ENCODE data around the gene RAB35. TPM values are rescaled to one million over a fixed set of nuclear protein-coding genes. Genes with fewer than 3 reads are reported as not detected.

RAB35 gene
- total and polyA plus RNA-seq, 2 donors (not counting 1 experiment from before 2014, with no cell fraction given): 20.4 to 52.9 TPM

GRCh38 chr12:120148011-120148410 lies 31.5 kb upstream of the RAB35 start:
- Mint-ChIP-seq H3K27ac (no peak overlapping the region), H3K27me3 (no peaks in the 10 kb centered on the region), H3K9me3 (ENCODE audit: insufficient read depth) (no peaks in the 10 kb centered on the region), H3K4me3 (no peak overlapping the region), H3K4me1 (no peaks in the 10 kb centered on the region)
- DNase-seq (no peak), ATAC-seq (ENCODE audit: low read depth) (no peak)
- no peaks in the 10 kb centered on the region for H3K4me1 ChIP-seq (ENCODE audit: control insufficient read depth in 2 of 2, insufficient read depth in 2 of 2, low read length in 2 of 2)
- H2AFZ ChIP-seq (ENCODE audit: insufficient read depth, low read depth, low read length, poor library complexity, severe bottlenecking): no peak overlapping the region
- no peak overlapping the region for H3K27ac ChIP-seq (ENCODE audit: low read length in 2 of 2)
- no peaks in the 10 kb centered on the region for H3K79me2 ChIP-seq (ENCODE audit: control insufficient read depth, insufficient read depth, low read length)
- H4K20me1 ChIP-seq (ENCODE audit: control insufficient read depth, insufficient read depth, low read length, poor library complexity, severe bottlenecking): no peaks in the 10 kb centered on the region
- no peaks in the 10 kb centered on the region for H3K9me3 ChIP-seq (ENCODE audit: control extremely low read depth in 1 of 3, control insufficient read depth in 2 of 3, insufficient read depth in 1 of 3, low read length in 2 of 3)
- CTCF ChIA-PET: no interaction called here
- H3K4me2 ChIP-seq (replicated peaks; ENCODE audit: low read depth, low read length, poor library complexity, severe bottlenecking): no peak overlapping the region
- POLR2A ChIA-PET: no interaction called here
- H3K27me3 ChIP-seq (replicated peaks in 1 of 4; ENCODE audit: control extremely low read depth in 1 of 4, control insufficient read depth in 3 of 4, insufficient read depth in 4 of 4, low read length in 3 of 4): no peaks in the 10 kb centered on the region
- TF ChIP-seq CTCF (IDR thresholded peaks at IDR 0.05) (no peak), EZH2 (IDR thresholded peaks at IDR 0.05; ENCODE audit: borderline replicate concordance, insufficient read depth, low read depth, low read length, poor library complexity, severe bottlenecking) (no peak)
- 97% methylated on average over 11 of the region's 11 CpGs for WGBS (ENCODE audit: insufficient coverage)
- intact Hi-C loops (cut with micrococcal nuclease): no loop called here
- peaks cover 16 to 82% of the 10 kb centered on the region in 2 experiments for H3K36me3 ChIP-seq (replicated peaks in 1 of 2; ENCODE audit: control extremely low read depth in 1 of 2, control insufficient read depth in 1 of 2, extremely low read depth in 1 of 2, insufficient read depth in 2 of 2, low read length in 1 of 2)
- H3K4me3 ChIP-seq (ENCODE audit: control extremely low read depth in 1 of 5, extremely low read depth in 1 of 5, insufficient read depth in 1 of 5, low read depth in 2 of 5, low read length in 4 of 5): no peak overlapping the region
- no peak overlapping the region for H3K9ac ChIP-seq (ENCODE audit: low read length)

GRCh38 chr12:120145164-120145563 lies 28.6 kb upstream of the RAB35 start:
- no peak overlapping the region for H3K9ac ChIP-seq (ENCODE audit: low read length)
- H4K20me1 ChIP-seq (ENCODE audit: control insufficient read depth, insufficient read depth, low read length, poor library complexity, severe bottlenecking): no peaks in the 10 kb centered on the region
- H3K9me3 ChIP-seq (ENCODE audit: control extremely low read depth in 1 of 3, control insufficient read depth in 2 of 3, insufficient read depth in 1 of 3, low read length in 2 of 3): no peaks in the 10 kb centered on the region
- no peaks in the 10 kb centered on the region for H3K4me1 Mint-ChIP-seq
- 100% methylated on average over 8 of the region's 8 CpGs for WGBS (ENCODE audit: insufficient coverage)
- ChIA-PET CTCF (no interaction called here), POLR2A (interaction anchor here (0.6 kb wide), 1 partner anchor 458 kb away, joined by 10 read pairs; no protein-coding TSS in a partner anchor)
- no peaks in the 10 kb centered on the region for H3K27me3 ChIP-seq (replicated peaks in 1 of 4; ENCODE audit: control extremely low read depth in 1 of 4, control insufficient read depth in 3 of 4, insufficient read depth in 4 of 4, low read length in 3 of 4)
- peaks cover 18 to 91% of the 10 kb centered on the region in 2 experiments for H3K36me3 ChIP-seq (replicated peaks in 1 of 2; ENCODE audit: control extremely low read depth in 1 of 2, control insufficient read depth in 1 of 2, extremely low read depth in 1 of 2, insufficient read depth in 2 of 2, low read length in 1 of 2)
- H2AFZ ChIP-seq (ENCODE audit: insufficient read depth, low read depth, low read length, poor library complexity, severe bottlenecking): no peak overlapping the region
- H3K27me3 Mint-ChIP-seq: no peaks in the 10 kb centered on the region
- TF ChIP-seq CTCF (IDR thresholded peaks at IDR 0.05) (no peak), EZH2 (IDR thresholded peaks at IDR 0.05; ENCODE audit: borderline replicate concordance, insufficient read depth, low read depth, low read length, poor library complexity, severe bottlenecking) (no peak)
- ATAC-seq (ENCODE audit: low read depth) (no peak), DNase-seq (no peak)
- H3K9me3 Mint-ChIP-seq (ENCODE audit: insufficient read depth): no peaks in the 10 kb centered on the region
- no peak overlapping the region for H3K27ac ChIP-seq (ENCODE audit: low read length in 2 of 2)
- intact Hi-C loops (cut with micrococcal nuclease): no loop called here
- no peak overlapping the region for H3K4me3 ChIP-seq (ENCODE audit: control extremely low read depth in 1 of 5, extremely low read depth in 1 of 5, insufficient read depth in 1 of 5, low read depth in 2 of 5, low read length in 4 of 5)
- no peaks in the 10 kb centered on the region for H3K4me1 ChIP-seq (ENCODE audit: control insufficient read depth in 2 of 2, insufficient read depth in 2 of 2, low read length in 2 of 2)
- no peaks in the 10 kb centered on the region for H3K79me2 ChIP-seq (ENCODE audit: control insufficient read depth, insufficient read depth, low read length)
- no peak overlapping the region for H3K4me3 Mint-ChIP-seq
- no peak overlapping the region for H3K27ac Mint-ChIP-seq
- H3K4me2 ChIP-seq (replicated peaks; ENCODE audit: low read depth, low read length, poor library complexity, severe bottlenecking): no peak overlapping the region
